NT2/D1 (cell line): ENCODE measurements around the gene NONO.

ENCODE experiments used
- SUZ12 ChIP-seq: IDR thresholded peaks from 2 replicates; pipeline ENCODE4 v1.6.1; 2011; ENCODE audit not compliant: insufficient read length, insufficient read depth; ENCODE audit errors: extremely low read depth
- YY1 ChIP-seq: IDR thresholded peaks from 2 replicates; pipeline ENCODE4 v1.6.1; 2011; ENCODE audit not compliant: insufficient read length, insufficient read depth
- ZNF274 ChIP-seq: IDR thresholded peaks from 2 replicates; pipeline ENCODE4 v1.6.1; 2011; ENCODE audit warnings: mild to moderate bottlenecking, low read depth, low read length

DNA sequence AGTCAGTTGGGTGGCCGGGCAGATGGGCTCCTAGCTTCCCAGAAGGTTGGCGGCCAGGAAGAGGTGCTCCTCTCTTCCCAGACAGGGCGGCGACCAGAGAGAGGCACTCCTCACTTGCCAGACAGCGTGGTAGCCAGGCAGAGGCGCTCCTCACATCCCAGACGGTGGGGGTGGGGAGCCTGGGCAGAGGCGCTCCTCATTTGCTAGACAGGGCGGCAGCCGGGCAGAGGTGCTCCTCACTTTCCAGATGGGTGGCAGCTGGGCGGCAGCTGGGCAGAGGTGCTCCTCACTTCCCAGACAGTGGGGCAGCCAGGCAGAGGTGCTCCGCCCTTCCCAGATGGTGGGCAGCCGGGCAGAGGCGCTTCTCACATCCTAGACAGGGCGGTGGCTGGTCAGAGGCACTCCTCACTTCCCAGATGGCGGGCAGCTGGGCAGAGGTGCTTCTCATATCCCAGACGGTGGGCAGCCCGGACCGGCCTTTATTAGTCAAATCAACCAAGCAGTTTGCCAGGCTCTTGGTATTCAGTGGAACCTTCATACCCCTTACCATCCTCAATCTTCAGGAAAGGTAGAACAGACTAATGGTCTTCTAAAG, 13.5 kb upstream of the NONO start:
- TF ChIP-seq ZNF274 (no peak), YY1 (no peak), SUZ12 (no peak)
